OCI-LY7 (cell line): ENCODE results near the gene ACACA.

Experiments
- EZH2phosphoT487 ChIP-seq: fragments of 200-600 bp; sonication (generic); IDR thresholded peaks from 2 replicates; pipeline ENCODE4 v1.6.1; 2018; ENCODE audit warnings: low read depth, borderline replicate concordance, mild to moderate bottlenecking, mixed run types, antibody characterized with exemption, low read length, moderate library complexity, mixed read lengths
- TF ChIP-seq, protein P1 (sequence below): fragments of 200-600 bp; sonication (generic); conservative IDR thresholded peaks from 2 replicates; pipeline ENCODE4 v1.5.1; 2014; ENCODE audit warnings: mild to moderate bottlenecking, antibody characterized with exemption, low read length, moderate library complexity, mixed read lengths

GRCh38 chr17:37167756-37168155 lies 238.9 kb downstream of the ACACA start:
- TF ChIP-seq, protein P1, sequence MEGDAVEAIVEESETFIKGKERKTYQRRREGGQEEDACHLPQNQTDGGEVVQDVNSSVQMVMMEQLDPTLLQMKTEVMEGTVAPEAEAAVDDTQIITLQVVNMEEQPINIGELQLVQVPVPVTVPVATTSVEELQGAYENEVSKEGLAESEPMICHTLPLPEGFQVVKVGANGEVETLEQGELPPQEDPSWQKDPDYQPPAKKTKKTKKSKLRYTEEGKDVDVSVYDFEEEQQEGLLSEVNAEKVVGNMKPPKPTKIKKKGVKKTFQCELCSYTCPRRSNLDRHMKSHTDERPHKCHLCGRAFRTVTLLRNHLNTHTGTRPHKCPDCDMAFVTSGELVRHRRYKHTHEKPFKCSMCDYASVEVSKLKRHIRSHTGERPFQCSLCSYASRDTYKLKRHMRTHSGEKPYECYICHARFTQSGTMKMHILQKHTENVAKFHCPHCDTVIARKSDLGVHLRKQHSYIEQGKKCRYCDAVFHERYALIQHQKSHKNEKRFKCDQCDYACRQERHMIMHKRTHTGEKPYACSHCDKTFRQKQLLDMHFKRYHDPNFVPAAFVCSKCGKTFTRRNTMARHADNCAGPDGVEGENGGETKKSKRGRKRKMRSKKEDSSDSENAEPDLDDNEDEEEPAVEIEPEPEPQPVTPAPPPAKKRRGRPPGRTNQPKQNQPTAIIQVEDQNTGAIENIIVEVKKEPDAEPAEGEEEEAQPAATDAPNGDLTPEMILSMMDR, result no peak
- TF ChIP-seq EZH2phosphoT487, result no peak
